Stimulated activated CD8-positive, alpha-beta memory T cell treated with anti-CD3 and anti-CD28 coated beads, Interleukin-7, amount 100 ng/mL, for 24 hours (primary cell): ENCODE results near the gene PRKCE.

ENCODE experiments used
- DNase-seq: peaks from one replicate; pipeline ENCODE4 v3.0.0-alpha.2; 2020; ENCODE audit warnings: low read depth

Gene PRKCE

DNA sequence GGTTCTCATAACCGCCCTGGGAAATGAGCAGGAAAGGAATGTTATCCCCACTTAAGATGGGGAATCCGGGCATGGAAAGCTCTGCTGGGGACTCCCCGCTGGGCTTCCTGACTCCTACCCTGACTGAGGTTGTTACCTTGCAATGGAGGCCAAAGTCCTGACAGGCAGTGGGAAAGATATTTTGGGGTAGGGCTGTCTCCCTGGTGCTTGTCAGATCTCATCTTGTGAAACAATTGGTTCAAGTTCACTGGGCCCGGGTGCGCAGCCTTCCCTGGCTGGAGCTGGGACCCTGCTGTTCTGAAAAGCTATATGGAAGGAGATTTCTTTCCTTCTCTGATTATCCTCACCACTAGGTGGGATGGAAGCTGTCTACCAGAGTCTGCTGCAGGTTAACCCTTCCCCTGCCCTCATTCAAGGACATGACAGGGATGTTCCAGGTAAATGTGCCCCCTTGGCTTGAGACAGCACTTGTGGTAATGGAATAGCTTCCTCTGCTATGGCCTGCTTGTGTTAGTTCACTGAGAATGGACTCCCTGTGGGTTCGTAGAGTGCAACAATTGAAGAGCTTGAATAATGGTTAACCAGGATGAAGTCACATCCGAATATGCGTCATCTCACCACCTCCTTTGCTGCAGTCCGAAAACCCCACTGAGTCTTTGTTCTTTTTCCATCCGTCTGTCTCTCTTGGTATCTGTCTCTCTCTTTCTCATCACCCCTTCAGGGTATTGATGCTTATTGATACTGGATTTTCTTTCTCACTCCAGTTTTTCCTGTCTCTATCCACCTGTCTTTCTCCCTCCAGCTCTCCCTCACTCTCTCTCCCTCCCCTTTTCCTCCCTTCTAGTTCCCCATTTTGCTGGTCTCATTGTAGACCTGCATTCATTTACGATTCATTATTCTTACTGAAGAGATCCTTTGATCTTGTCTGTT, 577.9 kb downstream of the PRKCE start:
- DNase-seq, result no peak

DNA sequence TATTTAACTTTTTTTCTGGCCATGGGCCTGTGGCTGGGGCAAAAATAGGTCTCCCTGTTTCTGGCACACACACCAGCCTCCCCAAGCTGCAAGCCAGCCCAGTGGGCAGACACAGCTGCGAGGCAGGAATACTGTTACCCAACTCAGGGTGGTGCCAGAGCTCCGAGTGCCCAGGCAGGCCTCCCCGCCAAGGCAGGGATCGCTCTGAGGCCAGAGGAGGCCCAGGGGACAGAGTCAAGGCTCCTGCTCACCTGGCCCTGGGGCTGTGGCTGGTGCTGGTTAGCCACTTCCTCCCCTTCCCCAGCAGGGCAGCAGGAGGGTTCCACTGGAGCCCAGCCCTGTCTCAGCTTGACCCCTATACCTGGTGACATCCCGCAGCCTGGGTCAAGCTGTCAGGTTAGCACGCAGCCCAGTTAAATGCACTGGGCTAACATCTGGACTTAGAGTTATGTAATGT, 578.7 kb downstream of the PRKCE start:
- DNase-seq, result no peak

DNA sequence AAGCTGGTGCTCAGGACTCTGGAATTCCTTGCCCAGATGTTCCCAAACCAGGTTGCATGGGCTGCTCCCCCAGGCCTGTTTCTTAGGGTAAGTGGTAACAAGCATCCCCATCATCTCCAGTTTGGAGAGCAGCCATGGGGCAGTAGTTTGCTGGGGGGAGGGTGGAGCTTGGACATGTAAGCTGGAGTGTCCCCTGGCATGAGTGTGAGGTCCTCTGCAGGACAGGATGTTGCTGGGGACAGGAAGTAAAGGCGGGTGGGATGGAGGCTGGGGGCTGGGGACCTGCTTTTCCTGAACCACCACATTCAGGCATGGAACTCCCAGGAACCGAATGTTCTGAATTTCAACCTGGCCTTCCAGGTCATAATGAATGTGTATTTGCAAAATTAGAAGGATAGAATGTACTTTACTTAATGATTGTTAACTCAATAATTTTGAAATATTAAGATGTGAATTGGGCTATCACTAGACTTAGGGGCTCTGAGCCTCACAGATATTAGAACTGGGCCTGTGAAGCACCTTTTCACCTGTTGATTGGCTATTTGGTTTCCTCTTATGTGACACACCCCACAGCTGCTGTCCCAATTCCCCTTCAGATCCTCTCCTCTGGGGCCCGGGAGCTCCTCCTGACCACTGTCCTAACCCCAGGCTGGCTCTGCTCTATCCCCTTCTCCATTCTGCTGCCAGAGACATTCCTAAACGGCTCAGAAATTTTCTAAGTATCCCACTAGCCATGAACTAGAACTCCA, 579.4 kb downstream of the PRKCE start:
- DNase-seq, result no peak

DNA sequence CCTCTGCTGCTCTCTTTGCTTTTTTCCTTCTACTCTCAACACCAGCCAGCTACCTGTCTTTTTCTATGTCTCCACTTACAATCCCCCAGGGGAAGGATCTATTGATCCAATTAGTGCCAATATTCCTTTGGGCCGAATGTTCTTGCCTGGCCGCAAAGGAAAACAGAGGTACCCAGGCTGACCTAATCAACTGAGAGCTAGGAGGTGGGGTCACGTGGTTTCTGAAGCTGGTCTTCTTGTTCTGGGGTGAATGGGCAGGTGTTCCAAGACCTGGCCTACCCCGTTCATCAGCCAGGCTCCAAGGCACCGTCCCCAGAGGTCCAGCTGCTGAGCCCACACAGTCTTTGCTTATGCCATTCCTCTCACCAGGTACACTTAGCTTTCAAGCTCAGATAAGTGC, 580.2 kb downstream of the PRKCE start:
- DNase-seq, result no peak

DNA sequence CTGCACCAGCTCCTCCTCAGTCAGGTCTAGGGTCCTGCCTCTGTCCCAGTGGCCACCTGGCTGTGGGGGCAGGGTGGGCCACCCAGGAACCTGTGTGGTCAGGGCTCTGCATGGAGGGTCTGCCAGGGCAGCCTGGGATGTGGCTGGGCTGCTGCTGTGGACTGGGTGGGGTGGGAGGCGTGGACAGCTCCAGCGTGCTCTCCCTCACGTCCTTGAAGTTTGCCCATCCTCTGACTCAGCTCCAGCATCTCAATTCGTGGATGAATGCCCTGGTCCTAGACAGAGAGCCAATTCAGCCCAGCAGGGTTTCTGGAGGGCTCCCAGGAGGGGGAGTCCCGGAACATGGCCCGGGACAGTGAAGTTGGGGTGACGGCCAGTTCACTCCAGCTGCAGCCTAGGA, 581.4 kb downstream of the PRKCE start:
- DNase-seq, result no peak

DNA sequence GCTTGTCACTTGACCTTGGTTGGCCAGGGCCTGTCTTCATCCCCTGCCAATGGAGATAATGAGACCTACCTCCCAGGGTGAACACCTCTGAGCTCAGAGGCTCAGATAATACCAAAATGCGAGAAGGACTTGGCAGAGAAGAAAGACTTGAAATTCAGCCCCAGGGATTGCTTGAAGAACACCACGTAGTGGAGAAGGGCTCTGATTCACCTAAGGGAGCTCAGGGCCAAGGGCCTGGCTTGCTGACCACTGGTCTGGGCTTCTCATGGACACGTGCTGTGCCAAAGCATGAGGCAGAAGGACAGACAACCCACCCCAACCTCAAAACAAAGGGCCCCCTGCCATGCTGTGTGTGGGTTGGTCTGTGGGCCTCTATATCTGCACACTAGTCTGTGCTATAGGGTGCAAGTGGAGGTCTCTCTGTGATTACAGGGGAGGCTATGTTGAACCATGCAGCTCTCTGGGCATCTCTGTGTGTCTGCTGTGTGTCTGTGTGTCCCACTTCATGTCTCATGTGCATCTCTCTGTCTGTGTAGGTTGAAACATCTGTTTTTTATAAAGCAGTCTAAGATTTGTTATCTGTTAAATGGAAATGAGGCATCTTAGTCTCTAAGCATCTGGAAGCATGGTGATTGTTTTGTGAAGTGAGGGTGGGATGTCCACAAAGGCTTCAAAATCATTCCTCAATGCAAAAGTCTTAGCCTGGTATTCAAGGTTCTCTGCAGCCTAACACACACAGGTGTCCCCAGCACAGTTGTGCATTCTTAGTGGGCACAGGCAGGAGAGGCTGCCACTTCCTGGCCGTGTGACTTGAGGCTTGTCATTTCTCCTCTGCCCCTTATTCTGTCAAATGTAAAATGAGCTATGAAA, 584.8 kb downstream of the PRKCE start:
- no peak for DNase-seq

DNA sequence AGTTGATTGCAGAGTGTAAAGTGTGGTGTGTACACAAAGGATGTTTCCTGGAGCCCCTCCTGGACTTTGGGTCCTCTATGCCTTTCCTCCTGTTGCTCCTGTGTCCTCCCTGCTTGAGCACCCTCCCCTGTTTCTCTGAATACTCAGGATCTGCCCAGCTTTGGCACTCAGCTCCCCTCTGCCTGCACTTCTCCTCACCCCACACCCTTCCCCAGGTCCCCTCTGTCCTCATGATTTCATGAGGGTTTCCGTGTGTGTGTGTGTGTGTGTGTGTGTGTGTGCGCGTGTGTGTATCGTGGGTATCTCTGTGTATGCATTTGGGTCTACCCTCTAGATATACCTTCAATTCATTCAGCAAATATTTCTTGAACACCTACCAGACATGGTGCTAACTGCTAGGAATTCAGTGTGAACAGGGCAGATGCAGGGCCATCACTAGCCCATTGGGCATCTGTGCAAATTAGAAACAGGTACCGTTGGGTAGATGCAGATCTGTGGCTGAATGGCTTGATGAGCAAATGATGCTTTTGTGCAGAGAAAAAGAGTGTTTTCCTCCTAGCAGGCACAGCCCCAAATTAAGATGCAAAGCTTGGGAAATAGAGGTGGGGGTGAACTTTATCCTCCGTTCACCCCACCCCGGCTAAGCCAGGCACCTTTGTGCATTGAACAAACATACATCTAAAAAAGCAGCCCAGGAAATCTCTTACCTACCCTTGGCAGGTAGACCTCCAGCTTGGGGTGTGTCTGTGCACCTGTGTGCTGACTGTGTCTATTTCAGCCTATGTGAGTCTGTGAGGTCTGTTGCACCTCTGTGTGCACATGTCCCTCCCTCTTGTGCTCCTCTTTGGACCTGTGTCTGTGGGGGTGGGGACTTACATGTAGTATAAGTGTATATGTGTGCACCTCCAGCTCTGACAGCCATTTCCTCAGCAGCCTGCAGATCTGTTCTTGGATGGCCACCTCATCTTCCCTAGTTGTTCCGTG, 585.7 kb downstream of the PRKCE start:
- DNase-seq, result no peak
